SH-SY5Y (cell line): ENCODE data around the gene RPL27.

Source experiments
- GATA2 ChIP-seq: IDR thresholded peaks from 2 replicates; pipeline ENCODE4 v1.6.1; 2011; ENCODE audit warnings: mild to moderate bottlenecking, low read depth, low read length
- GATA3 ChIP-seq: IDR thresholded peaks from 2 replicates; pipeline ENCODE4 v1.6.1; 2011; ENCODE audit warnings: low read depth, mild to moderate bottlenecking, low read length, moderate library complexity

RPL27 gene

GRCh38 chr17:42985225-42985624, 13.0 kb upstream of the RPL27 start:
- TF ChIP-seq GATA2 (no peak), GATA3 (no peak)

DNA sequence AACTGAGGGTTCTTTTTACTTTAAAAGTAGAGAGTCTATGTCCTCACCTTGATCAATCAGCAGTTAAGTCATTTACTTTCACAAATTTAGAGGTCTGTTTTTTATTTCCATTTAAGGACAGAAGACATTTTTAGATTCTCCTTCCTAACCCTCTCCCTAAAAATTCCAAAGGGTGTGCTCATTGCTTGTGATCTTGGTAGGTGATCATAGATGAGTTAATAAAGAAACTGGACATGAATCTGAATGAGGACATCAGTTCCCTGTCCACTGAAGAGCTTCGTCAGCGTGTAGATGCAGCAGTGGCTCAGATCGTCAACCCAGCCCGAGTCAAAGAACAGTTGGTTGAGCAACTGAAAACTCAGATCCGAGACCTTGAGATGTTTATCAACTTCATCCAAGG, 9.1 kb upstream of the RPL27 start:
- no peak for TF ChIP-seq GATA3
- TF ChIP-seq GATA2: no peak

DNA sequence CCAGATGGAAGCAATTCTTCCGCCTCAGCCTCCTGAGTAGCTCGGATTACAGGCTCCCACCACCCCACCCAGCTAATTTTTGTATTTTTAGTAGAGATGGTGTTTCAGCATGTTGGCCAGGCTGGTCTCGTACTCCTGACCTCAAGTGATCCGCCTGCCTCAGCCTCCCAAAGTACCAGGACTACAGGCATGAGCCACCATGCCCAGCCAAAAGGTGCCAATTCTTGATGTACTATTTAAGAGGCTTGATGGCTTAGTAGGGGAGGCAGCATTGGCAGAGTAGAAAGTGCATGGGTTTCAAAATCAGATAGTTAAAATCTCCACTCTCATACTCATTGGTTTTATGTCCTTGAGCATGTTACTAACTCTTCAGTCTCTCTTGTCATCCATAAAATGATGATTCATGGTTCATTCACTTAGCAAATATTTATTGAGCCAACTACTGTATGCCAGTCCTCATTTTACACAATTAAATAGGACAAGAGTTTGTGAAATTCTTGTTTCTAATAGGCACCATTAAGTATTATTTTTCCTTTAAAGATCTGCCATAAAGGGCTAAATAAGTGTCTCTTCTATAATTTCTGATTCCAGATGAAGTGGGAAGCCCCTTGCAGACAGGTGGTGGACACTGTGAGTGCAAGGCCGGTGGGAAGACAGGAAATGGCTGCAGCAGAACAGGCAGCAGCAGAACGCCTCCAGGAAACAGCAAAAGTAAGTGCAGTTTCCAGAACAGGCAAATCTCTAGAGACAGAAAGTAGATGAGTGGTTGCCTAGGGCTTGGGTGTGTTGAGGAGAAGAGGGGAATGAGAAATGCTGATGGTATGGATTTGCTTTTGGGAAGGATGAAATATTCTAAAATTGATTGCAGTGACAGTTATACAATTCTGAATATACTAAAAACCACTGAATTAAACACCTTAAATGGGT, 8.2 kb upstream of the RPL27 start:
- TF ChIP-seq GATA3 (no peak), GATA2 (no peak)

DNA sequence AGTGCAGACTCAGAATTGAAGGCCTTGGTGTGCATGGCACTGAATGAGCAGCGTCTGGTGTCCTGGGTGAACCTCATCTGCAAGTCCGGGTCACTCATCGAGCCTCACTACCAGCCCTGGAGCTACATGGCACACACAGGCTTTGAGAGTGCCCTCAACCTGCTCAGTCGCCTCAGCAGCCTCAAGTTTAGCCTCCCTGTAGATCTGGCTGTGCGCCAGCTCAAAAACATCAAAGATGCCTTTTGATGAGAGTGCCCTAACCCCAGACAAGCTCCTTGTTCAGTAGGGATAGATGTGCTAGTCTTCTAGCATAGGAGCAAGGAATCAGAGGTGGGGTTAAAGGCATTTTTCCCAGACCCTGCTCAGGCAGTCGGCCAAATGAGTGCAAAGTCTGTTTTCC, 6.7 kb upstream of the RPL27 start:
- TF ChIP-seq GATA3: no peak
- no peak for TF ChIP-seq GATA2

GRCh38 chr17:42992872-42993271, 5.3 kb upstream of the RPL27 start:
- TF ChIP-seq GATA3 (no peak), GATA2 (no peak)

GRCh38 chr17:42997390-42997983, 732 bp upstream of the RPL27 start:
- TF ChIP-seq GATA2: no peak
- TF ChIP-seq GATA3: no peak

DNA sequence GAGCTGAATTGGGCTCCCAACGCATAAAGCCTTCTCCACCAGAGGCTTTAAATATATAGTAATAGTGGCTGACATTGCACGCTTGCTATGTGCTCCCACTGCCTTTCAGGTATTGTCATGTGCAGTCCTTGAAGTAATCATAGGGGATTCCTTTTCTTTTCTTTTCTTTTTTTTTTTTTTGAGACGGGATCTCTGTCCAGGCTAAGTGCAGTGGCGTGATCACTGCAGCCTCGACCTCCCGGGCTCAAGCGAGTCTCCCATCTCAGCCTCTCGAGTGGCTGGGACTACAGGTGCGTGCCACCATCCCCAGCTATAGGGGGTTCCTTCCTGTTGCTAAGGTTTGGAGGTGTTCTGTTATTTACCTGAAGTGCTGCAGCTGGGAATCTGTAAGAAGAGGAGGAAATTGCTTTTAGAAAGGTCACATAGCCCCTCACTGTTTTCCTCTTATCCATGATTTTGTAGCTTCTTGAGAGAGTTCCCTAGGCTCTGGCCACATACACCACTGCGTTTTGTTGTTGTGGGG, 845 bp downstream of the RPL27 start:
- no peak for TF ChIP-seq GATA3
- no peak for TF ChIP-seq GATA2

GRCh38 chr17:43003542-43004172, 5.4 kb downstream of the RPL27 start:
- TF ChIP-seq GATA2 (no peak), GATA3 (no peak)

GRCh38 chr17:43006639-43007551, 8.7 kb downstream of the RPL27 start, which contains the start of gene IFI35:
Gene IFI35 (plus strand): TSS chr17:43006784. CDS start chr17:43006948, 164 bp downstream.
- TF ChIP-seq GATA3 (no peak), GATA2 (no peak)

- no peak for TF ChIP-seq GATA2
- no peak for TF ChIP-seq GATA3
Observed at GRCh38 chr17:43010667-43011308, 12.6 kb downstream of the RPL27 start.

- TF ChIP-seq GATA2: no peak
- no peak for TF ChIP-seq GATA3
Observed at GRCh38 chr17:43011728-43012472, 13.7 kb downstream of the RPL27 start.

GRCh38 chr17:43013296-43013695, 15.1 kb downstream of the RPL27 start:
- TF ChIP-seq GATA2 (no peak), GATA3 (no peak)
